ENCODE data around the gene LRRK1.

GRCh38 chr15:101050623-101051290, 131.6 kb downstream of the LRRK1 start:
- no peak for TF ChIP-seq CTCF (conservative IDR thresholded peaks at IDR 0.05; ENCODE audit: low read depth, low read length)
- TF ChIP-seq POLR2A (IDR thresholded peaks at IDR 0.05; ENCODE audit: low read depth, low read length), result no peak
- TF ChIP-seq, protein P1, sequence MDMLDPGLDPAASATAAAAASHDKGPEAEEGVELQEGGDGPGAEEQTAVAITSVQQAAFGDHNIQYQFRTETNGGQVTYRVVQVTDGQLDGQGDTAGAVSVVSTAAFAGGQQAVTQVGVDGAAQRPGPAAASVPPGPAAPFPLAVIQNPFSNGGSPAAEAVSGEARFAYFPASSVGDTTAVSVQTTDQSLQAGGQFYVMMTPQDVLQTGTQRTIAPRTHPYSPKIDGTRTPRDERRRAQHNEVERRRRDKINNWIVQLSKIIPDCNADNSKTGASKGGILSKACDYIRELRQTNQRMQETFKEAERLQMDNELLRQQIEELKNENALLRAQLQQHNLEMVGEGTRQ (IDR thresholded peaks at IDR 0.05; ENCODE audit: low read depth, low read length), result no peak
- no peak for TF ChIP-seq CHD1 (IDR thresholded peaks at IDR 0.05; ENCODE audit: low read depth, low read length)
- TF ChIP-seq RAD21 (IDR thresholded peaks at IDR 0.05; ENCODE audit: low read length), result no peak
- TF ChIP-seq MXI1 (IDR thresholded peaks at IDR 0.05; ENCODE audit: borderline replicate concordance, low read depth, low read length), result no peak
- TF ChIP-seq, protein P2, sequence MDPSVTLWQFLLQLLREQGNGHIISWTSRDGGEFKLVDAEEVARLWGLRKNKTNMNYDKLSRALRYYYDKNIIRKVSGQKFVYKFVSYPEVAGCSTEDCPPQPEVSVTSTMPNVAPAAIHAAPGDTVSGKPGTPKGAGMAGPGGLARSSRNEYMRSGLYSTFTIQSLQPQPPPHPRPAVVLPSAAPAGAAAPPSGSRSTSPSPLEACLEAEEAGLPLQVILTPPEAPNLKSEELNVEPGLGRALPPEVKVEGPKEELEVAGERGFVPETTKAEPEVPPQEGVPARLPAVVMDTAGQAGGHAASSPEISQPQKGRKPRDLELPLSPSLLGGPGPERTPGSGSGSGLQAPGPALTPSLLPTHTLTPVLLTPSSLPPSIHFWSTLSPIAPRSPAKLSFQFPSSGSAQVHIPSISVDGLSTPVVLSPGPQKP (IDR thresholded peaks at IDR 0.05; ENCODE audit: borderline replicate concordance, low read depth, low read length), result no peak
- no peak for TF ChIP-seq RCOR1 (IDR thresholded peaks at IDR 0.05; ENCODE audit: insufficient replicate concordance, low read length)
- no peak for TF ChIP-seq RFX5 (IDR thresholded peaks at IDR 0.05; ENCODE audit: low read depth, low read length)
- TF ChIP-seq CEBPB (IDR thresholded peaks at IDR 0.05; ENCODE audit: low read depth, low read length), result no peak
